Activated CD4-positive, CD25-positive, alpha-beta regulatory T cell (primary cell): ENCODE results near the gene ACBD3.

ENCODE experiments used
- DNase-seq, 4 experiments: peaks; one replicate each; lab custom pipeline; 2025; lab: John Stamatoyannopoulos, UW

Gene ACBD3

GRCh38 chr1:226111883-226112261 is 74.7 kb downstream of the ACBD3 start:
- no peak for DNase-seq

- no peak for DNase-seq
Observed at GRCh38 chr1:226111098-226111882, 75.3 kb downstream of the ACBD3 start.

GRCh38 chr1:226110249-226111097 is 76.1 kb downstream of the ACBD3 start:
- peak in 3 of 4 experiments; percentile 25 to 31 (median 25) for DNase-seq

- peak; percentile 25 to 46 (median 32) for DNase-seq
Observed at GRCh38 chr1:226109829-226110248, 76.7 kb downstream of the ACBD3 start.

GRCh38 chr1:226108935-226109828 is 77.4 kb downstream of the ACBD3 start:
- DNase-seq = no peak

GRCh38 chr1:226107471-226108460 is 78.8 kb downstream of the ACBD3 start:
- DNase-seq = no peak

GRCh38 chr1:226104671-226105121 is 81.8 kb downstream of the ACBD3 start:
- DNase-seq = no peak

- no peak for DNase-seq
Observed at GRCh38 chr1:226100436-226101391, 85.8 kb downstream of the ACBD3 start.

- DNase-seq = no peak
Observed at GRCh38 chr1:226098870-226099835, 87.4 kb downstream of the ACBD3 start.

- DNase-seq = no peak
Observed at GRCh38 chr1:226097866-226098625, 88.5 kb downstream of the ACBD3 start.

- no peak for DNase-seq
Observed at GRCh38 chr1:226095286-226095685, 91.3 kb downstream of the ACBD3 start.
